Mesendoderm (in vitro differentiated cells): ENCODE measurements around the gene ZNF138.

Experiments
- DNase-seq: peaks from one replicate; pipeline ENCODE4 v3.0.0; 2013
- H2AK5ac ChIP-seq: 2 replicates; pipeline ENCODE4 v1.6.1; 2013; ENCODE audit warnings: low read length, inconsistent platforms
- H2BK120ac ChIP-seq: 2 replicates; pipeline ENCODE4 v1.6.1; 2013; ENCODE audit warnings: low read depth, mild to moderate bottlenecking, low read length, moderate library complexity, mixed read lengths
- H2BK15ac ChIP-seq: replicated peaks from 2 replicates; pipeline ENCODE4 v1.6.1; 2013; ENCODE audit warnings: low read depth, mild to moderate bottlenecking, moderate library complexity
- H2BK5ac ChIP-seq: 2 replicates; pipeline ENCODE4 v1.6.1; 2013; ENCODE audit warnings: low read length, inconsistent platforms
- H3K18ac ChIP-seq: 2 replicates; pipeline ENCODE4 v1.6.1; 2013; ENCODE audit warnings: mild to moderate bottlenecking, low read length, mixed read lengths
- H3K23ac ChIP-seq: one replicate; pipeline ENCODE4 v1.6.1; 2013; ENCODE audit warnings: low read length
- H3K27ac ChIP-seq: 2 replicates; pipeline ENCODE4 v1.5.1; 2013; ENCODE audit warnings: low read depth, mild to moderate bottlenecking, inconsistent platforms, low read length, moderate library complexity
- H3K27me3 ChIP-seq: 2 replicates; pipeline ENCODE4 v1.6.1; 2013; ENCODE audit warnings: low read length, control low read depth, mild to moderate bottlenecking, inconsistent platforms; ENCODE audit not compliant: insufficient read depth, poor library complexity
- H3K36me3 ChIP-seq: 2 replicates; pipeline ENCODE4 v1.6.1; 2013; ENCODE audit warnings: low read length, inconsistent platforms; ENCODE audit not compliant: control insufficient read depth, insufficient read depth
- H3K4ac ChIP-seq: one replicate; pipeline ENCODE4 v1.6.1; 2013; ENCODE audit warnings: low read depth, mild to moderate bottlenecking, low read length, moderate library complexity
- H3K4me1 ChIP-seq: 2 replicates; pipeline ENCODE4 v1.6.1; 2013; ENCODE audit warnings: low read depth, low read length, inconsistent platforms; ENCODE audit not compliant: control insufficient read depth
- H3K4me2 ChIP-seq: 2 replicates; pipeline ENCODE4 v1.6.1; 2013; ENCODE audit warnings: low read length
- H3K4me3 ChIP-seq: 2 replicates; pipeline ENCODE4 v1.5.1; 2013; ENCODE audit warnings: mild to moderate bottlenecking, low read length
- H3K56ac ChIP-seq: one replicate; pipeline ENCODE4 v1.6.1; 2013; ENCODE audit warnings: low read length
- H3K79me1 ChIP-seq: 2 replicates; pipeline ENCODE4 v1.6.1; 2013; ENCODE audit warnings: low read length, inconsistent platforms
- H3K79me2 ChIP-seq: 2 replicates; pipeline ENCODE4 v1.6.1; 2013; ENCODE audit warnings: mild to moderate bottlenecking, low read length; ENCODE audit not compliant: control insufficient read depth, insufficient read depth
- H3K9ac ChIP-seq: 2 replicates; pipeline ENCODE4 v1.6.1; 2013; ENCODE audit warnings: low read length, inconsistent platforms
- H4K5ac ChIP-seq: one replicate; pipeline ENCODE4 v1.6.1; 2013; ENCODE audit warnings: low read length
- H4K8ac ChIP-seq: one replicate; pipeline ENCODE4 v1.6.1; 2013; ENCODE audit warnings: low read depth, mild to moderate bottlenecking, control low read depth, low read length, moderate library complexity
- WGBS: extraction: QIAGEN DNeasy Blood & Tissue Kit; methylation state at CpG from one replicate; pipeline ENCODE4 v1.1.7; 2013; ENCODE audit warnings: low lambda C conversion rate, missing lambda C conversion rate; ENCODE audit not compliant: insufficient coverage; ENCODE audit errors: extremely low coverage; 5-methylcytosine and 5-hydroxymethylcytosine counted together

Gene ZNF138

DNA sequence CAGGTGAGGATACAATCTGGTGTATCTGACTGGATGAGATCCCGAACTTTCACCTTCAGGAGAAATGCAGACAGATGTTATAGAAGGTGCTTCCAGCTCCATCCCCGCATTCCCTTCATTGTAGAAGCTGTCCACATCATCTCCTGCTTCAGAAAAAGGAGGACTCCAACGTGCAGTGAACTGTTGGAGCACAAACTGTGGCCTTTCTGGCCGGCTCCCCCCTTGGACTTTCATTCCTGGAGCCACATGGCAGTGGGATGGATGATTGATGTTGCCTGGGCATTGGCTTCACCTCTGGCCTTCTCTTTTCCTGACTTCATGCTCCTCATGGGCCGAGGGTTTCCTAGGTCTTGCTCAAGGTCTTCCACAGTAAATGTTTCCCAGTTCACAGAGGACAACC, 79.3 kb downstream of the ZNF138 start:
- no peak overlapping the region for H3K4ac ChIP-seq
- H3K4me2 ChIP-seq = no peak overlapping the region
- no peak overlapping the region for H3K23ac ChIP-seq
- H3K56ac ChIP-seq = no peak overlapping the region
- no peaks in the 10 kb centered on the region for H3K27me3 ChIP-seq
- DNase-seq = no peak
- no peak overlapping the region for H3K9ac ChIP-seq
- H3K4me3 ChIP-seq = no peak overlapping the region
- no peak overlapping the region for H2BK15ac ChIP-seq
- H4K5ac ChIP-seq = no peak overlapping the region
- no peaks in the 10 kb centered on the region for H3K4me1 ChIP-seq
- WGBS = no CpG with 5 or more reads among the region's 5 CpGs
- no peaks in the 10 kb centered on the region for H3K79me2 ChIP-seq
- H2BK120ac ChIP-seq = no peak overlapping the region
- H4K8ac ChIP-seq = no peak overlapping the region
- H3K18ac ChIP-seq = no peak overlapping the region
- no peak overlapping the region for H2BK5ac ChIP-seq
- H3K27ac ChIP-seq = no peak overlapping the region
- H2AK5ac ChIP-seq = no peak overlapping the region
- H3K36me3 ChIP-seq = no peaks in the 10 kb centered on the region
- H3K79me1 ChIP-seq = no peaks in the 10 kb centered on the region

DNA sequence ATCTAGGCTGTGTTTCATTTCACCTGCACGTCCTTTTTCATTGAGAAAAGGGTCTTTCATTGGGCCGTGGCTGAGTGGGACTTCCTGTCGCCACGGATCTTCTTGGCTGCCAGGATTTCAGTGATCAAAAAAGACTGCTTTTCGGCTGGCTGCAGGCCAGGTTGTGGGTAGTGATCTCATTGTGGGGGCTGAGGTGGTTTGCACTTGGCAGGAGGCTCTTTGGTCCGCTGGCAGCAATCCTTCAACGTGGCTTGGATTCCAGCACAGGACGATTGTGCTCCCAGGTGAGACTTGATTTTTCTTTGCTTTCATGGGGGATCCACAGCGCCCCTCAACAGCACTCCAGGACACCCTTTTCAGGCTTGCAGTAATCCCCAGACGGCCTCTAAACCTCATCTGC, 79.9 kb downstream of the ZNF138 start:
- WGBS = no CpG with 5 or more reads among the region's 10 CpGs
- no peak overlapping the region for H3K4me3 ChIP-seq
- H3K18ac ChIP-seq = no peak overlapping the region

DNA sequence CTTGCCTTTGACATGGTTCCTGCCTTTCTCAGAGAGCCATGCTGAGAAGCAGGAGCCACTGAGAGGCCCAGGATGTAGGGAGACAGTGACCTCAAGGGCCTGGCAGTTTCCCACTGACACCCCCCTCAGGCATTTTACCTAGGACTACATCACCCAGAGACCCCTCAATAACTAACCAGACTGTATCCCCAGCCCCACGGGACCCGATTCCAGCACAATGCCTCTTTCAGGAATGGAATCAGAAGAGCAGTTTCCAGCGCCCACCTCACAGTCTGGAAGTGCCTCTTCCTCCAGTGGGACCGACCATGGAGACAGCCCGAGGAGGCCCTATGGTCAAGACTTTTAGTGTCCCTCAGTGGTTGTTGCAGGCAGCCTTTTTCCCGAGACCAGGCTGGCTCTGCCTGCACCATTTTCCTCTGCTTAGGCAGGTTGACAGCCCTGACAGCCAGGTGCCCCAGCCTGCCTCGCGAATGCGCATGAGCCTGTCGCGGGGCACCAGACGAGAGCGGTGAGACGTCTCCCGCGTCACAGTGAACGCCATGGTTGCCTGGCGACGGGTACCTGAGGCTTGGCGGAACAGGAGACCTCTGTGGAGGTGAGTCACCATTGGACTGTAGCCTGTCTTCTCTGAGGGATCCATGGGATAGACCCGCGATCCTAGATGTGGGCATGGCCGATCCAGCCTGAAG, 80.5 kb downstream of the ZNF138 start:
- H3K79me1 ChIP-seq = no peaks in the 10 kb centered on the region
- no CpG with 5 or more reads among the region's 23 CpGs for WGBS

More for the DNA sequence above, 79.9 kb downstream of the ZNF138 start:
- Histone ChIP-seq H3K9ac (no peak overlapping the region), H3K4me2 (no peak overlapping the region), H3K4ac (no peak overlapping the region), H3K36me3 (no peaks in the 10 kb centered on the region), H4K8ac (no peak overlapping the region), H2BK15ac (no peak overlapping the region), H4K5ac (no peak overlapping the region), H3K23ac (no peak overlapping the region), H3K79me2 (no peaks in the 10 kb centered on the region), H3K56ac (no peak overlapping the region), H3K27ac (no peak overlapping the region), H3K27me3 (no peaks in the 10 kb centered on the region), H3K79me1 (no peaks in the 10 kb centered on the region), H2BK5ac (no peak overlapping the region), H2BK120ac (no peak overlapping the region), H2AK5ac (no peak overlapping the region), H3K4me1 (no peaks in the 10 kb centered on the region)
- no peak for DNase-seq

GRCh38 chr7:64875258-64875657, 81.0 kb downstream of the ZNF138 start:
- no peak overlapping the region for H2BK5ac ChIP-seq
- H3K36me3 ChIP-seq = no peaks in the 10 kb centered on the region
- no peaks in the 10 kb centered on the region for H3K79me1 ChIP-seq
- H3K4me3 ChIP-seq = no peak overlapping the region
- no peak overlapping the region for H3K9ac ChIP-seq
- no peak for DNase-seq
- H4K8ac ChIP-seq = no peak overlapping the region
- no peak overlapping the region for H3K27ac ChIP-seq
- no peaks in the 10 kb centered on the region for H3K4me1 ChIP-seq
- WGBS = no CpG with 5 or more reads among the region's 18 CpGs
- H3K27me3 ChIP-seq = no peaks in the 10 kb centered on the region
- H3K79me2 ChIP-seq = no peaks in the 10 kb centered on the region
- H2BK120ac ChIP-seq = no peak overlapping the region
- no peak overlapping the region for H3K56ac ChIP-seq
- no peak overlapping the region for H3K4me2 ChIP-seq
- H3K23ac ChIP-seq = no peak overlapping the region
- H2BK15ac ChIP-seq = no peak overlapping the region
- no peak overlapping the region for H3K18ac ChIP-seq
- no peak overlapping the region for H4K5ac ChIP-seq
- H2AK5ac ChIP-seq = no peak overlapping the region
- no peak overlapping the region for H3K4ac ChIP-seq

More for the DNA sequence above, 80.5 kb downstream of the ZNF138 start:
- no peak overlapping the region for H3K27ac ChIP-seq
- no peak overlapping the region for H3K56ac ChIP-seq
- no peak overlapping the region for H2BK5ac ChIP-seq
- no peak overlapping the region for H3K18ac ChIP-seq
- no peak overlapping the region for H3K4me3 ChIP-seq
- no peak overlapping the region for H3K4me2 ChIP-seq
- H3K79me2 ChIP-seq = no peaks in the 10 kb centered on the region
- no peak overlapping the region for H3K4ac ChIP-seq
- H2BK120ac ChIP-seq = no peak overlapping the region
- no peaks in the 10 kb centered on the region for H3K36me3 ChIP-seq
- no peaks in the 10 kb centered on the region for H3K27me3 ChIP-seq
- H2BK15ac ChIP-seq = no peak overlapping the region
- DNase-seq = no peak
- no peak overlapping the region for H4K8ac ChIP-seq
- H3K9ac ChIP-seq = no peak overlapping the region
- no peak overlapping the region for H3K23ac ChIP-seq
- H2AK5ac ChIP-seq = no peak overlapping the region
- H3K4me1 ChIP-seq = no peaks in the 10 kb centered on the region
- no peak overlapping the region for H4K5ac ChIP-seq

GRCh38 chr7:64875658-64876406, 81.6 kb downstream of the ZNF138 start:
- Histone ChIP-seq H2BK5ac (no peak overlapping the region), H3K79me1 (no peaks in the 10 kb centered on the region), H3K4me2 (no peak overlapping the region), H3K27ac (no peak overlapping the region), H3K4ac (no peak overlapping the region), H3K27me3 (no peaks in the 10 kb centered on the region), H3K18ac (no peak overlapping the region), H4K5ac (no peak overlapping the region), H3K9ac (no peak overlapping the region), H2BK15ac (no peak overlapping the region), H2BK120ac (no peak overlapping the region), H3K36me3 (no peaks in the 10 kb centered on the region), H2AK5ac (no peak overlapping the region), H3K23ac (no peak overlapping the region), H3K79me2 (no peaks in the 10 kb centered on the region), H3K4me1 (no peaks in the 10 kb centered on the region), H4K8ac (no peak overlapping the region), H3K4me3 (no peak overlapping the region), H3K56ac (no peak overlapping the region)
- no CpG with 5 or more reads among the region's 23 CpGs for WGBS
- no peak for DNase-seq
